ENCODE measurements around the gene ACAD9.
"Not testable (repeated sequence)": the region's sequence is repeated elsewhere in the genome, so short reads cannot be mapped to it uniquely, and the experiment has no call there.

The ACAD9 gene

DNA sequence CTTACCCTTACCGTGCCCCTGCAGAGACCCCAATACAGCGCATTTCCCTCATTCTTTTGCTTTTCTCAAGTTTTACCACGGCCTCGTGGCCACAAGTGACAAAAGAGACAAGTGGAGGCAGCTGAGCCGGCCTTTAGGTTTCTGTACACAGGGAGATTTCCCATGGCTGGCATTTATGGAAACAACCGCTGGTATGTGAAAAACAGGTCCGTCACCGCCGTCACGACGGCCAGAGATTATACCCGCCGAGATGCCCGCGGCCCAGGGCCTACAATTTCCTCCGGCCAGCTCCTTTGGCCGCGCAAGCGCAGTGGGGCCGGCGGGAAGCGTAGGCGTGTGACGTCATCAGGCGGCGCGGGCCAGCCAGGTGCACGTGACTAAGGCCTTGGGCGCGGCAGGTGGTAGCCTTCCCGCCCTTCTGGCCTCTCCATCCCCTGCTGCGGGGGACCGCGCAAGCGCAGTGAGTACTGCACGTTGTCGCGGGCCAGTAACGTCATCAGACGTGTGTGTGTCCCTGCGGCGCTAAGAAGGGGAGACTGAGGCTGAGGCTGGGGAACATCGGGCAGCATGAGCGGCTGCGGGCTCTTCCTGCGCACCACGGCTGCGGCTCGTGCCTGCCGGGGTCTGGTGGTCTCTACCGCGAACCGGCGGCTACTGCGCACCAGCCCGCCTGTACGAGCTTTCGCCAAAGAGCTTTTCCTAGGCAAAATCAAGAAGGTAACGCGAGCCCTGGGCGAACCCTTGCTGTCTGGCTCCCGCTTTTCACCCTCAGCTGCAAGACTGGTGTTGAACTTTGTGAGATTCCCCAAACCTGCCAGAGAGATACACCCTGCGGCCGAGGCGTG, at the start of gene ACAD9:
Gene ACAD9, plus strand, starts transcription at position 496 of the 845 bp plus-strand sequence. Its CDS starts 72 bp downstream, at position 568.
- in situ Hi-C loops (cut with MboI; ENCODE audit: low sequenced_read_pairs): no loop called here

DNA sequence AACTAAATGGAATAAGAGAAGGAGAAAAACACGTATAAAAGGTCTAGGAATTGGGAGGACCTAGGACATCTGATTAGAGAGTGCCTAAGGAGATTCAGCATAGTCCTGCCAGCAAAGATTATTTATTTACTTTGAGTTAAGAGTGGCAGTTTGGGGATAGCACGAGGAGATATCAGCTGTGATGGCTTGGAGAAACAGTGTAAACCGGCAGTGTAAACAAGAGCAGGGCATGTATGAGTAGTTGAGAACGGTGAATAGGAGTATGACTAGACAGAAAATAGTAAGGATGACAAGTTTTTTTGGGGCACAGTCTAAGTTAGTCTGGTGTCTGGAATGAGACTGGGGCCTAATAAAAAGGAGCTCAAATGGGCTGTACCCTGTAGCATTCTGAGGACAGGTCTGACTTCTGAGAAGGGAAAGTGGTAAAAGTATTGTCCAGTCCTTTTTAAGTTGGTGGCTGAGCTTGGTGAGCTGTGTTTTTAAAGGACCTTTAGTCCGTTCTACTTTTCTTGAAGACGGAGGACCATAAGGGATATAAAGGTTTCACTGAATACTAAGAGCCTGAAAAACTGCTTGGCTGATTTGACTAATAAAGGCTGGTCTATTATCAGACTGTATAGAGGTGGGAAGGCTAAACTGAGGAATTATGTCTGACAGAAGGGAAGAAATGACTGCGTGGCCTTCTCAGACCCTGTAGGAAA, 49.3 kb upstream of the ACAD9 start:
- in situ Hi-C loops (cut with MboI; ENCODE audit: low sequenced_read_pairs): not testable (repeated sequence)

DNA sequence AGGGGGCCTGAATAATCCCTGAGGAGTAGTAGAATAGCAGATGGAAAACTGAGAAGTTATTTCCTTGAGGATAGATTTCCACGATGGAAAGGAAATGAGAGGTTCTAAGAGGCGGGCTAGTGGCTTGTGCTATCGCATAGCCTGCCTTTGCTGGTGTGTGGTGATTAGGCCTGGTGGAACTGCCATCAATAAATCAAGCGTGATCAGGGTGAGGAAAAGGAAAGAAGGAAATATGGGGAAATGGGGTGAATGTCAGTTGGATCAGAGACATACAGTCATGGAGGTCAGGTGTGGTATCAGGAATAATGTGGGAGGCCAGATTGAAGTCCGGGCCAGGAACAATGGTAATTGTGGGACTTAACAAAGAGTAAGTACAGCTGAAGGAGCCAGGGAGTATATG, 48.7 kb upstream of the ACAD9 start:
- in situ Hi-C loops (cut with MboI; ENCODE audit: low sequenced_read_pairs): not testable (repeated sequence)

DNA sequence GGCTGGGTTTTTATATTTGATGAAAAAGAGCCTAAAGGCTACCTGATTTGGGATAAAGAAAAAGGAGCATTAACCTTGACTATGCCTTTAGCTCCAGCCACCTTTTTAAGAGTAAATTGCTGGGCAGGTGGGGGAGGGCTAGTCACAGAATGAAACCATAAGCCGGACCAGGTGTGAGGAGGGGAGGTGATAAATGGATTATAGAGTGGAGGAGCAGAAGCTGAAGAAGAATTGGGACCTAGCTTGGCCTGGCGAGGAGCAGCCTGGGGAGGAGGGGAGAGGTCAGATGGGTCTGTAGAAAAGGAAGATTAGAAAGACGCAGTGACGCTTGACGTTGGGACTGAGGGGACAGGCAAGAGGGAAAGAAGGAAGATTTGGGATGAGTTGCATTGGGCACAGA, 46.4 kb upstream of the ACAD9 start:
- in situ Hi-C loops (cut with MboI; ENCODE audit: low sequenced_read_pairs): not testable (repeated sequence)

DNA sequence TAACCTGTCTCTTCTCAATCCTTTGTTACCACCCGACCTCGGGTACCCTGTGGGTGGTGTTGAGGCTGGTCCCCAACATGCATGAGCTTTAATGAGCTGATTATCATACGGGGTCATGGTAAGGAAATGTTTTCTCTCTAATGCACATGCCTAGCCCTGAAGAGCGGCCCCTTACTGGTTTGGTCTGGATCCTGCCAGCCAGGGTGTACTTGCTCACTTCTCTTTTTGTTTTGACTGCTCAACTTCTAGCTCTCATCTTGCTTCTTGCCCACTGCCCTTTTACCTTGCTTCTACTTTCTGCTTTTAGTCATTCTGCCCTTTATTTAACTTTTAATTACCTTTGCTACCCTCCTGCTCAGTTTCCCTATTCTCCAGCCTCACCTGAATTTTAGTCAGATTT, 44.3 kb upstream of the ACAD9 start:
- in situ Hi-C loops (cut with MboI; ENCODE audit: low sequenced_read_pairs): no loop called here

DNA sequence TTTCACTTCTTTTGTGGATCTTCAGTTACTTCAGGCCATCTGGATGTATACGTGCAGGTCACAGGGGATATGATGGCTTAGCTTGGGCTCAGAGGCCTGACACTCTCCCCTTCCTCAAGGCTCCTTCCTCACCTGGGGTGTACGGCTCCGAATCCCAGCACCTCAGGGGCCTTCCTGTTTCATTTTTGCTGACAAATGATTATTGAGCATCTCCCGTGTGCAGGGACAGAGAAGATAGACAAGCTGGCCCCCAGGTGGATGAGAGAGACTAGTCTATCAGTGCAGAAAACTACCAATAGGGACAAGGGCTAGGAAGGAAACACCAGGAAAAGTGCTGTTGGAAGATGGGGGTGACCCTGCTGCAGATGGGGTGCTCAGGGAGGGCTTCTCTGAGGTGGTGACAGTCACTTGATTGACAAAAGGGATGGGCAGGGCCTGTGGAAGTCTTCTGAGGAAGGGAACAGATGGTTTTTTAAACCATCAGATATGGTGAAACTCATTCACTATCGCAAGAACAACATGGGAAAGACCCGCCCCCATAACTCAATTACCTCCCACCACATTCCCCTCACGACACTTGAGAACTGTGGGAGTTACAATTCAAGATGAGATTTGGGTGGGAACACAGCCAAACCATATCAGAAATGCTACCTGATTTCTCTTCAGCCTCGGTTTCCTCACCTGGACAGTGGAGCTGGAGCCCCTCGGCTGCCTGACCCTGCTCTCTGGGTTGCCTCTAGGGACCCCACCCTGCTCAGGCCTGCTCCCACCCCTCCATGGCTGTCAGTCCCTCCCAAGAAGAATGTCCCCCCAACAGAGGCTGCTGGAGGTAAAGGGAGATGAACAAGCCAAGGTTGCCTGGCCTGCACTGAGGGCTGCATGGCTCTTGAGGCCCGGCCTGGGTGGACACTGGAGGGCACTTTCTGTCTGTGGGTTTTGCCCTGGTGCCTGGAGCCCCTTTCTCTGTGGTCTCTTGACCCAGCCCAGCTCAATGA, 37.2 kb upstream of the ACAD9 start:
- in situ Hi-C loops (cut with MboI; ENCODE audit: low sequenced_read_pairs): no loop called here

DNA sequence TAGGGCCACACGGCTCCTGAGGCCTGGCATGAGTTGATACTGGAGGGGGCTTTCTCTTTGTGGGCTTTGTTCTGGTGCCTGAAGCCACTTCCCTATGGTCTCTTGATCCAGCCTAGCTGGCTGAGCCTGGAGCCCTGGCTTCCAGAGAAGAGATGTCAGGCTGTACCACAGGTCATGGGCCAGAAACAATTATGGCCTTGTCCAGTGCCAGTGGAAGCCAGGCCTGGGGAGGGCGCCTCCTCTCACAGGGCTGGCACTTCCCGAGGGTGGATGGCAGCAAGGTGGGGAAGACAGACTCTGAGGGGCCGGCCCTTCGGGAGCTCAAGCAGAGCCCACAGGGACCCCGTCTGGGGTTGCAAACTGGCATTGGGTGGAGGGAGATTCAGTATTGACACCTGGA, 34.9 kb upstream of the ACAD9 start:
- in situ Hi-C loops (cut with MboI; ENCODE audit: low sequenced_read_pairs): no loop called here

DNA sequence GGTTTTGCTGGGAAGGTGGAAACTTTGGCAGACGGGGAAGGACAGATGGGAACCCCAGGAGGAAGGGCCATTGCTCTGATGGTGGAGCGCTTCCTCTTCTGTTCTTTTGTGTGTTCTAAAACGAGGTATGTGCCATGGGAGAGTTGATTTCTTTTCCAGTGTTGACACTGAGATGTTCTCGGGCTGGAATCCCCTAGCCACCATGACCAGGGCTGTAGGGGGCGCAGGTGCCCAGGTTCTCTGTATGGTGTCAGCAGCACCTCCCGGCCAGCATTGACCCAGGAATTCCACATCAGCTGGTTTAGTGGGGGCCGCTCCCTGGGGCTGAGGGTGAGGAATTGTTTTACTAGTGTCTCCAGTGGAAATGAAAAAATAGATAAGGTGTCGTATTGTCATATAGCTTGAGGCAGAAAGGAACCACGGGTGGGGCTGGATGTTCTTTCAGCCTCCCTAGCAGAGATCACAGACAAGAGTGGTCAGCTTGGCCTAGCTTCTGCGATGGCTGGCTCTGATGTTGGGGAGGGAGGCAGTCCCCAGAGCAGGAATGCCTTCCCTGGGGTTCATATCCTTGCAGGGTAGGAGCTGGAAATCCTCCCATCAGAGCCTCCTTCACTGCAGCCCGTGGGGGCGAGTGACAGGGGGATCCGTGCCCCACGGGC, 34.2 kb upstream of the ACAD9 start:
- in situ Hi-C loops (cut with MboI; ENCODE audit: low sequenced_read_pairs): no loop called here

DNA sequence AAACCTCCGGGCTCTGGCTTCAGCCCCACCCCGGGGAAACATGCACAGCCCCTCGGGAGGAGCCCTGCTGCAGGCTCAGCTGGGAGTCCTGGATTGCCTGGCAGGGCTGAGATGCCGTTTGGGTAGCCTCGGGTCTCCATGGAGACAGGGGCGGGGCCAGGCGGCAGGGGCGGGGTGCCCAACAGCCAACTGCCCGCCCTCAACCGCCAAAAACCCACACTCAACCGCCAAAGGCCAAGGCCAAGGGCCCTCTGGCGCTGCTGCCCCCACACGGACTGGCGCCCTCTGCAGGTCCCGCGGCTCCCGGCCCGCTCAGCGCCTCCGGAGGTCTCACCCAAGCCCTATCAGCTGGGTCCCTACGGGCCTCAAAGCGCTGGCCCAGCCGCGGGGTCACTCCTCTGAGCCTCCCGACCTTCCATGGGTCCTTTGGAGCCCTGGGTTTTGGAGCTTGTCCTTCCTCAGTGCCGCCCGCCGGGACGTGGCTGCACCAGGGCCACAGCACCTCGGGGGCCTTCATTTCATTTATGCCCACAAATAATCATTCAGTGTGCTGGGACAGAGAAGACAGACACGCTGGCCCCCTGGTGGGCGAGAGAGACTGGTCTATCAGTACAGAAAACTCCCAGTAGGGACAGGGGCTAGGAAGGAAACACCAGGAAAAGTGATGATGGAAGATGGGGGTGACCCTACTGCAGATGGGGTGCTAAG, 33.5 kb upstream of the ACAD9 start:
- in situ Hi-C loops (cut with MboI; ENCODE audit: low sequenced_read_pairs): no loop called here

DNA sequence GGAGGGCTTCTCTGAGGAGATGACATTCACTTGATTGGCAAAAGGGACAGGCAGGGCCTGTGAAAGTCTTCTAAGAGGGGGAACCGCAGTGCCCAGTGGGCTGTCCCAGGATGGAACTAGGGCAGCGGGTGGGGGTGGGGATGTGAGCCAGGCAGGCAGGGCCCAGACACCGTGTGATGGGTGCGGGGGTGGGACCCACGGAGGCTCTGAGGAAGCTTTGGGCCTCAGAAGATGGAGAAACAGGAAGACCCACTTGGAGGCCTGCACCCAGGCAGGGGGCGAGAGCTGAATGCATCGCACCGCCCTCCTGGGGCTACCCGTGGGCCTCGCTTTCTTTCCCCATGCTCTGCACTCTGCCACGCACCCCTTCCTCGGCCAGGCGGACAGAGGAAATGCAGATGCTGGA, 32.9 kb upstream of the ACAD9 start:
- in situ Hi-C loops (cut with MboI; ENCODE audit: low sequenced_read_pairs): no loop called here

DNA sequence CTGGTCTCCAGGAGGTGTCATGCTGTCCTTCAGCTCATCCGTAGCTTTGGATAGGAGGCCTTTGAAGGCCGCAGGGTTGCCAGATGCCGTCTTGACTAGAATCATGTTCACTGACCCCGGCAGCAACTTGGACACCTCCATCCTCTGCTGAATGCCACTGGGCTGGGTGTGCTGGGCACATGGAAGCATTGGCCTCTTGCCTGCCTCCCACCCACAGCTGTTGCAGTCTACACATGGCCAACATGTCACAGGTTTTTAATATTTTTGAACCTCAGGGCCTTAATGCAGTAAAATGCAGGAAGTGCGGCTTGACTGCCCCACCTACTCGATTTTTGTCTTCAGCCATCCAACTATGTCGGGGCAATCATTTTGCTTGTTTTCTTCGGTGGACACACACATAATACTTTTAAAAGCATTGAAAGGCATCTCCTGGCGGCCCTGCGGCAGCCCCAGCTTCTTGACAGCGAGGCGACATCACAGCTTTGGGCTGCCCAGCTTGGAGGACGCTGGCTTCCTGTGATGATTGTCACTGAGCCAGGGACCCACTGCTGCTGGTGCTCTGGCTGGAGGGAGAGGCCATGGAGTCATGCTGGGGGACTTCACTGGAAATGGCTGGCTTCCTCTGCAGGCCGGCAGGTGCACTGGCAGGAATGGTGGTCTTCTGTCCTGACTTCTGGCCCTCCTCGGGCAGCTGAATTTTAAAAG, 31.6 kb upstream of the ACAD9 start:
- in situ Hi-C loops (cut with MboI; ENCODE audit: low sequenced_read_pairs): no loop called here

DNA sequence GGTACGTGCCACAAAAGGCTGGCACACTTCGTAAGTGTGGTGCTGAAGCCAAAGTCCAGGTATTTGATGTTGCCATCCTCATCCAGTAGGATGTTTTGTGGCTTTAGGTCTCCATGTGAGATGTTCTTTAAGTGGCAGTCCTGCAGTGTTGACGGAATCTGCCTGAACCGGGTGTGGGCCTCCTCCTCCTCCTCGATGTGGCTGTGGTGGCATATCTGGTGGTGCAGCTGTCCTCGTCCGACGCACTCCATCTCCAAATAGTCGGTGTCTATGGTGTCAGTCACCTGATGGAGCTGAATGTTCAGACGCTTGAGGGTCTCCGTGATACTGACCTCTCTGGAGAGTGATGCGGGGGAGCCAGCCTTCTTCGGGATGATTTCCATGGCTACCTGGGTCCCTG, 30.5 kb upstream of the ACAD9 start:
- in situ Hi-C loops (cut with MboI; ENCODE audit: low sequenced_read_pairs): no loop called here

DNA sequence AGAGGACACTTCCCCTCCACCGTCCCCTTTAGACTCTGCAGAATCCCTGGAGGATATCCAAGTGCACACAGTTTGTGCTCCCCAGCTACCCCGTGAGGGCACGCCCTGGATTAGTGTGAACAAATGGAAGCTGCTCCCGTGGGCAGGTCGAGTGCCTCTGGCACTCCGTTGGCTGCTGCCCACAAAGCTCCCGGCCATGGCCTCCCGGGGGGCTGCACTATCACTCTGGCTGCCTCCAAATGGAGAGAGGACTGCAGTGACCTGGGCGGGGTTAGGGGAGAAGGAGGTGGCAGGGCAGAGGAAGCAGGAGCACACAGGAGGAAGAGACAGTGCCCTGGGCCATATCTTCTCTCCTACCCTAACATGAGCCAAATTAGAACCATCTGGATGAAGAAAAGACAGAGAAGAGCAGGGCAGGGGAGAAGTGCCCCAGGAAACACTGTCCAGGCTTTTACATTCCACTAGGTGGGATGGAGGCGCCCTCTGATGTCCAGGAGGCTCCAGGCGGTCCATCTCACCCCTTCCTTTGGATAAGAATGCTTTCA, 29.4 kb upstream of the ACAD9 start:
- in situ Hi-C loops (cut with MboI; ENCODE audit: low sequenced_read_pairs): no loop called here

DNA sequence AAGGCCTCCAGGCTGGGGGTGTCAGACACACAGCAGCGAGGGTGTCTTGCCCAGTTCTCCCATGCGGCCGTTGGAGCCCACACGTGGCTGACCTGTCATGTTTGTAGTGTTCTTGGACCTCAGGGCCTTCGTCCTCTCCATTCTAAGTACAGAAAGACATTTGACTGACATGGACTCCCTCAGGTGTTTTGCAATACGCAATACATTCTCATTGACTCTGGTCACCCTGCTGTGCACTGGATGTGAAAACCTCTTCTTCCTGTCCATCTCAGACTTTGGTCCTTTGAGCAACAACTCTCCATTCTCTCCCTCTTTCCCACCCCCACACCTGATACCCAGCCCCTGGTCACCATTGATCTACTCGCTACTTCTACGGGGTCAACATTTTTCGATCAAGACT, 28.9 kb upstream of the ACAD9 start:
- in situ Hi-C loops (cut with MboI; ENCODE audit: low sequenced_read_pairs): no loop called here

DNA sequence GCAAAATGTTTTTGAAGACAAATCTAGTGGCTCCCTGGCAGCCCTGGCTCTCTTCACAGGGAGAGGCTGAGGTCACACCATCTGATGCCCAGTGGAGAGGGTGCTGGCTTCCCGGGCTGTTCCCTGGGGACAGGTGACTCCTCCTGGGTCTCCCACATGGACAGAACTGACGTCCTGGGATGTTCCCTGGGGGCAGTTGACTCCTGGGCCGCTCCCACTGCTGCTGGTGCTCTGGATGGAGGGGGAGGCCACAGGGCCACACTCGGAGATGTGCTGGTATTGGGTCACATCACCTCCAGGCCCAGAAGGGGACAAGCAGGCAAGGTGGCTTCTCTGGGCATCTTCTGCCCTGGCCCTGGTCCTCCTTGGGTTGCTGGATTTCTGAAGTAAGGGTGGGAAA, 27.8 kb upstream of the ACAD9 start:
- in situ Hi-C loops (cut with MboI; ENCODE audit: low sequenced_read_pairs): no loop called here

DNA sequence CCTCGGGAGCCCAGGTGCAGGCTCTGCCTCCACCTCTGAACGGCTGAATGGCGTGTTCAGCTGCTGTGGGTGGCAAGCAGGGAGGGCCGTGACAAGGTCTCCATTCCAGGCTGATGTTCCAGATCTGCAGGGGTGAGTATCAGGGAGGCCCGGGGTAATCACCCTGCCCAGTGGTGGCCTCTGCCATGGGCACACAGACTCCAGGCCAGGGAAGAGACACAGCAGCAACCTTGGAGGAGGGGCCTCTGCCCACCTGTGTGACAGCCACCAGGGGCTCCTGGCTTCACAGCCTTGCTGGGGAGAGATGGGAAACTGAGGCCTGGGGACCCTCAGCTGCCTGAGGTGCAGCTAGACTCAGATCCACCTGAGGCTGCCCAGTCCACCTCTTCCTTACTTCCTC, 25.6 kb upstream of the ACAD9 start:
- in situ Hi-C loops (cut with MboI; ENCODE audit: low sequenced_read_pairs): no loop called here

DNA sequence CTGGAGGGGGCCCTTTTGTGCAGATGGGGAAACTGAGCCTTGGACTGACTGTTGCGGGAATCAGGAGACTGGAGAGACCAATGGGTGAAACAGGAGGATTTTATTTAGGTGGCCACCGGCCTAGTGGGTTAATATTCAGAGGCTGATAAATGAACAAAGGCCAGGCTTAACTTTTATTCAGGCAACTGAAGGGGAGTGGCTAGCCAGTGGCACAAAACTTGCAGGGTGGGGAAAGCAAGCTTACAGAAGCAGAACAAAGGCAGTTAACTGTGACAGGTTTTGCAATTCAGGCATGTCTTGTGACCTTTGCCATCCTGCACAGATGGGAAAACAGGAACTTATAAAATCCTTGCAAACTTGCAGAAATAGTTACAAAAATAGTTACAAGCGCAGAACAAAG, 24.9 kb upstream of the ACAD9 start:
- in situ Hi-C loops (cut with MboI; ENCODE audit: low sequenced_read_pairs): no loop called here

DNA sequence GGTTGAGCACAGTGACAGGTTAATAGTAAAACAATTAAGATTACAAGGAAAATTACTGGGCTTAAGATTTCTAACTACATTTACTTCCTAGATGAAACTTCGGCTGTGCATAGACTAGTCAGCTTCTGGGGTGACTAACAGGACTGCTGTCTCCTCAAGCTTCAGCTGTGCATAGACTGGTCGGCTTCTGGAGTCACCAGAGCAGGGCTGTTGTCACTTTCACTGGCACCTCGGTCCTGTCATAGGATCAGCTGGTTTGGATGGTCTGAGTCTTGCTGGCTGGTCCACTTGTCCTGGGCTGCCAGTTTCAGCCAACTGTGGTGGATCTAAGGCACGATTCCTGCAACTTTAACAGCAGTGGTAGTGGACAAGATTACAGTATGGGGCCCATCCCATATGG, 23.9 kb upstream of the ACAD9 start:
- in situ Hi-C loops (cut with MboI; ENCODE audit: low sequenced_read_pairs): no loop called here

DNA sequence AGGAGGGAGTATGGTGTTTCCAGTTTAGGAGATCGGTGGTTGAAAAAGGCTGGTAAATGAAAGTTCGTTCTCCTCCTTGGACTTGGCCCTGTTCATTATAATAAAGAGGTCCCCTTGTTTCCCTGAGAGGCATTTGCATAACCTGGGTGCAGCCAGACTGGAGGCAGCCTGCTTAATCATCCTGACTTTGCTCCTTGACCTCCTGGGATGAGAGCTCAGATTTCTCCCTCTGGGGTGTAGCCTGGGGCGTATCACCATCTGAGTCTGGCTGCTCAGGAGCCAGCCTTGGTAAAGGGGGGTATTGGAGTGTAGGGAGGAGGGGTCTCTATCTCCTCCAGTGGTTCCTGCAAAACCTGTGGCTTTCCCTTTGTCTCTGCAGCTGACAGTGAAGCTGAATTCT, 21.3 kb upstream of the ACAD9 start:
- in situ Hi-C loops (cut with MboI; ENCODE audit: low sequenced_read_pairs): no loop called here
